ENCODE data around the gene CHFR. TPM values are rescaled to one million over a fixed set of nuclear protein-coding genes. Genes with fewer than 3 reads are reported as not detected.

The CHFR gene
- total and polyA plus RNA-seq, 4 donors = 7.0 to 23.4 (median 14.6) TPM

DNA sequence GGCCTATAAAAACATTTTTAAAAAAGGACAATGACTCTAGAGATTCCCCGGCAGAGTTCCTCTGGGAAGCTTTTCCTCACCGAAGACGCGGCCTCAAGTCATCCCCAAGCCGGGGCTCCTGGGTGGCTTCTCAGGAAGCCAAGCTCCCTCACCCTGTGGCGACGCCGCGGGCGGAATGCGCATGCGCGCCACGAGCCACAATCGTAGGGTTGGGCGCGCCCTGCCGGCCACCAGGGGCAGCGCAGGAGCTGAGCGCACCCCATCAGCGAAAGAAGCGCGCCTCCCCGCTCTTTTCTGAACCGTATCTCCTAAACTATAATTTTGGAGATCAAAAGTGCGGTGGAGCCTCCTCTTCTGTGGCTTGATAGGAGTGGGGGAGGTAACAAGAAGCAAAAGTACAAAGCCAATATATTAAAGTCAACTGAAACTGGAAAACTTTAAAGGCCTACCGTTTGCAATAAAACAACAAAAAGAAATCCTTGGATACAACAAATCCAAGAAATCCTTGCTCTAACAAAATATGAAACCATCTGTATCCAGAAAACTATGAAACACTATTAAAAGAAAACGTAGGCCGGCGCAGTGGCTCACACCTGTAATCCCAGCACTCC lies 17.4 kb upstream of the CHFR start:
- Histone ChIP-seq H3K4me1 (ENCODE audit: control insufficient read depth in 4 of 4, insufficient read depth in 4 of 4, low read length in 3 of 4) (no peaks in the 10 kb centered on the region), H3K9ac (ENCODE audit: low read depth in 1 of 2, low read length in 2 of 2) (no peak overlapping the region), H3K27me3 (ENCODE audit: control insufficient read depth in 4 of 4, insufficient read depth in 4 of 4, low read length in 3 of 4) (peaks cover 0 to 4% (median 0%) of the 10 kb centered on the region in 4 donors), H3K9me3 (ENCODE audit: control insufficient read depth in 4 of 4, low read length in 3 of 4) (peaks cover 12 to 49% (median 41%) of the 10 kb centered on the region in 4 donors), H3K36me3 (ENCODE audit: control insufficient read depth in 4 of 4, insufficient read depth in 3 of 4, low read depth in 1 of 4, low read length in 3 of 4) (no peaks in the 10 kb centered on the region), H3K4me3 (ENCODE audit: low read depth in 1 of 3, low read length in 3 of 3) (peak overlapping the region in 2 of 3 donors; percentile 20 to 32), H3K27ac (ENCODE audit: low read depth in 1 of 2, low read length in 2 of 2) (no peak overlapping the region)
- WGBS = 13% methylated on average over 30 of the region's 30 CpGs
- TF ChIP-seq, protein P1, sequence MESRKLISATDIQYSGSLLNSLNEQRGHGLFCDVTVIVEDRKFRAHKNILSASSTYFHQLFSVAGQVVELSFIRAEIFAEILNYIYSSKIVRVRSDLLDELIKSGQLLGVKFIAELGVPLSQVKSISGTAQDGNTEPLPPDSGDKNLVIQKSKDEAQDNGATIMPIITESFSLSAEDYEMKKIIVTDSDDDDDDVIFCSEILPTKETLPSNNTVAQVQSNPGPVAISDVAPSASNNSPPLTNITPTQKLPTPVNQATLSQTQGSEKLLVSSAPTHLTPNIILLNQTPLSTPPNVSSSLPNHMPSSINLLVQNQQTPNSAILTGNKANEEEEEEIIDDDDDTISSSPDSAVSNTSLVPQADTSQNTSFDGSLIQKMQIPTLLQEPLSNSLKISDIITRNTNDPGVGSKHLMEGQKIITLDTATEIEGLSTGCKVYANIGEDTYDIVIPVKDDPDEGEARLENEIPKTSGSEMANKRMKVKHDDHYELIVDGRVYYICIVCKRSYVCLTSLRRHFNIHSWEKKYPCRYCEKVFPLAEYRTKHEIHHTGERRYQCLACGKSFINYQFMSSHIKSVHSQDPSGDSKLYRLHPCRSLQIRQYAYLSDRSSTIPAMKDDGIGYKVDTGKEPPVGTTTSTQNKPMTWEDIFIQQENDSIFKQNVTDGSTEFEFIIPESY (IDR thresholded peaks at IDR 0.05) = no peak
- TF ChIP-seq, protein P2, sequence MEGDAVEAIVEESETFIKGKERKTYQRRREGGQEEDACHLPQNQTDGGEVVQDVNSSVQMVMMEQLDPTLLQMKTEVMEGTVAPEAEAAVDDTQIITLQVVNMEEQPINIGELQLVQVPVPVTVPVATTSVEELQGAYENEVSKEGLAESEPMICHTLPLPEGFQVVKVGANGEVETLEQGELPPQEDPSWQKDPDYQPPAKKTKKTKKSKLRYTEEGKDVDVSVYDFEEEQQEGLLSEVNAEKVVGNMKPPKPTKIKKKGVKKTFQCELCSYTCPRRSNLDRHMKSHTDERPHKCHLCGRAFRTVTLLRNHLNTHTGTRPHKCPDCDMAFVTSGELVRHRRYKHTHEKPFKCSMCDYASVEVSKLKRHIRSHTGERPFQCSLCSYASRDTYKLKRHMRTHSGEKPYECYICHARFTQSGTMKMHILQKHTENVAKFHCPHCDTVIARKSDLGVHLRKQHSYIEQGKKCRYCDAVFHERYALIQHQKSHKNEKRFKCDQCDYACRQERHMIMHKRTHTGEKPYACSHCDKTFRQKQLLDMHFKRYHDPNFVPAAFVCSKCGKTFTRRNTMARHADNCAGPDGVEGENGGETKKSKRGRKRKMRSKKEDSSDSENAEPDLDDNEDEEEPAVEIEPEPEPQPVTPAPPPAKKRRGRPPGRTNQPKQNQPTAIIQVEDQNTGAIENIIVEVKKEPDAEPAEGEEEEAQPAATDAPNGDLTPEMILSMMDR (IDR thresholded peaks at IDR 0.05; ENCODE audit: low read depth, low read length, missing input control) = peak; percentile 57
- peak; percentile 55 to 58 for TF ChIP-seq RAD21 (IDR thresholded peaks at IDR 0.05)
- peak; percentile 84 for DNase-seq (ENCODE audit: low spot score)

DNA sequence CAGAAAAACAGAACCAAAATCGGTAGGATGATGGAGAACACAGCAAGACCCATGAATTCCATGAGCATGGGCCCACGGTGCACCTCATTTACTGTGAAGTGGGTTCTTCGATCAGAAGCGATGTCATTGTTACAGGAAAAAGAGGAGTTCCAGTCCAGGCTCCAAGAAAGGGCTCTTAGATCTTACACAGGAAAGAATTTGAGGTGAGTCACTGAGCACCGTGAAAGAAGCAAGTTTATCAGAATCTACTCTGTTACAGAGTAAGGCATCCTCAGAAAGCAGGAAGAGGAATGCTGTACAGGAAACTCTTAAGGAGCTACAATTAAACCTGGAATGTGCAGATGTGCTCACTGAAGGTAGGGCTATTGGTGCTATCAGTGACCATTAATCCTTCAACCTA lies 11.6 kb upstream of the CHFR start:
- 84% methylated on average over 5 of the region's 5 CpGs for WGBS
- H3K4me3 ChIP-seq (ENCODE audit: low read depth in 1 of 3, low read length in 3 of 3) = peak overlapping the region in 2 of 3 donors; percentile 8 to 28
- no peaks in the 10 kb centered on the region for H3K36me3 ChIP-seq (ENCODE audit: control insufficient read depth in 4 of 4, insufficient read depth in 3 of 4, low read depth in 1 of 4, low read length in 3 of 4)
- no peak for TF ChIP-seq TAF1 (conservative IDR thresholded peaks at IDR 0.05)
- TF ChIP-seq MAX (IDR thresholded peaks at IDR 0.05) = no peak
- TF ChIP-seq RAD21 (IDR thresholded peaks at IDR 0.05) = no peak
- TF ChIP-seq, protein P3, sequence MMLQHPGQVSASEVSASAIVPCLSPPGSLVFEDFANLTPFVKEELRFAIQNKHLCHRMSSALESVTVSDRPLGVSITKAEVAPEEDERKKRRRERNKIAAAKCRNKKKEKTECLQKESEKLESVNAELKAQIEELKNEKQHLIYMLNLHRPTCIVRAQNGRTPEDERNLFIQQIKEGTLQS (IDR thresholded peaks at IDR 0.05) = no peak
- no peak for TF ChIP-seq HNF4G (IDR thresholded peaks at IDR 0.05)
- no peak for TF ChIP-seq EGR1 (IDR thresholded peaks at IDR 0.05; ENCODE audit: low read depth in 2 of 2)
- no peak overlapping the region for H3K27ac ChIP-seq (ENCODE audit: low read depth in 1 of 2, low read length in 2 of 2)
- DNase-seq (ENCODE audit: low spot score) = no peak
- H3K27me3 ChIP-seq (ENCODE audit: control insufficient read depth in 4 of 4, insufficient read depth in 4 of 4, low read length in 3 of 4) = no peaks in the 10 kb centered on the region
- H3K9ac ChIP-seq (ENCODE audit: low read depth in 1 of 2, low read length in 2 of 2) = no peak overlapping the region
- no peaks in the 10 kb centered on the region for H3K4me1 ChIP-seq (ENCODE audit: control insufficient read depth in 4 of 4, insufficient read depth in 4 of 4, low read length in 3 of 4)
- peaks cover 12 to 33% (median 22%) of the 10 kb centered on the region in 4 donors for H3K9me3 ChIP-seq (ENCODE audit: control insufficient read depth in 4 of 4, low read length in 3 of 4)

DNA sequence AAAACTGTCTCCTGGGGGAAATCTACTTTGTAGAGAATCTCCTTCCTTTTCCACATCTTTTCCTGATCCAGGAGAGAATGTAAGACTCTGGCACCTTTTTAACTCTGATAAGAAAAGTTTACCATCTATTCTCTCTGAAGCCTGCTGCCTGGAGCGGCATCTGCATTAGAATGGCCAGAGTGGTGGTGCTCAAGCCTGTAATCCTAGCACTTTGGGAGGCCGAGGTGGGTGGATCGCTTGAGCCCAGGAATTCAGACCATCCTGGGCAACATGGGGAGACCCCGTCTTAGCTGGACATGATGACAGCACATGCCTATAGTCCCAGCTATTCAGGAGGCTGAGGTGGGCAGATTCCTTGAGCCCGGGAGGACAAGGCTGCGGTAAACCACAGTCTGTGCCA lies 1.4 kb upstream of the CHFR start:
- TF ChIP-seq FOXA2 (IDR thresholded peaks at IDR 0.05) (no peak), YY1 (IDR thresholded peaks at IDR 0.05) (no peak), REST (IDR thresholded peaks at IDR 0.05) (no peak), TAF1 (conservative IDR thresholded peaks at IDR 0.05) (no peak)
- TF ChIP-seq, protein P1 (IDR thresholded peaks at IDR 0.05) = no peak
- H3K4me1 ChIP-seq (ENCODE audit: control insufficient read depth in 4 of 4, insufficient read depth in 4 of 4, low read length in 3 of 4) = peaks cover 0 to 8% (median 3%) of the 10 kb centered on the region in 4 donors
- H3K9me3 ChIP-seq (ENCODE audit: control insufficient read depth in 4 of 4, low read length in 3 of 4) = peaks cover 0 to 11% (median 4%) of the 10 kb centered on the region in 4 donors
- no peaks in the 10 kb centered on the region for H3K36me3 ChIP-seq (ENCODE audit: control insufficient read depth in 4 of 4, insufficient read depth in 3 of 4, low read depth in 1 of 4, low read length in 3 of 4)
- no peak overlapping the region for H3K9ac ChIP-seq (ENCODE audit: low read depth in 1 of 2, low read length in 2 of 2)
- no peak overlapping the region for H3K4me3 ChIP-seq (ENCODE audit: low read depth in 1 of 3, low read length in 3 of 3)
- 66% methylated on average over 6 of the region's 6 CpGs for WGBS
- DNase-seq (ENCODE audit: low spot score) = no peak
- H3K27ac ChIP-seq (ENCODE audit: low read depth in 1 of 2, low read length in 2 of 2) = no peak overlapping the region
- no peaks in the 10 kb centered on the region for H3K27me3 ChIP-seq (ENCODE audit: control insufficient read depth in 4 of 4, insufficient read depth in 4 of 4, low read length in 3 of 4)
